Stimulated activated CD8-positive, alpha-beta memory T cell treated with anti-CD3 and anti-CD28 coated beads, Interleukin-15, amount 100 ng/mL, for 4 hours (primary cell): Measurements from ENCODE around the gene TMEM63C.

Experiments
- DNase-seq, 2 donors: peaks; one replicate each; pipeline ENCODE4 v3.0.0-alpha.2; 2020; ENCODE audit warnings: low read depth in 2 of 2

Gene TMEM63C

DNA sequence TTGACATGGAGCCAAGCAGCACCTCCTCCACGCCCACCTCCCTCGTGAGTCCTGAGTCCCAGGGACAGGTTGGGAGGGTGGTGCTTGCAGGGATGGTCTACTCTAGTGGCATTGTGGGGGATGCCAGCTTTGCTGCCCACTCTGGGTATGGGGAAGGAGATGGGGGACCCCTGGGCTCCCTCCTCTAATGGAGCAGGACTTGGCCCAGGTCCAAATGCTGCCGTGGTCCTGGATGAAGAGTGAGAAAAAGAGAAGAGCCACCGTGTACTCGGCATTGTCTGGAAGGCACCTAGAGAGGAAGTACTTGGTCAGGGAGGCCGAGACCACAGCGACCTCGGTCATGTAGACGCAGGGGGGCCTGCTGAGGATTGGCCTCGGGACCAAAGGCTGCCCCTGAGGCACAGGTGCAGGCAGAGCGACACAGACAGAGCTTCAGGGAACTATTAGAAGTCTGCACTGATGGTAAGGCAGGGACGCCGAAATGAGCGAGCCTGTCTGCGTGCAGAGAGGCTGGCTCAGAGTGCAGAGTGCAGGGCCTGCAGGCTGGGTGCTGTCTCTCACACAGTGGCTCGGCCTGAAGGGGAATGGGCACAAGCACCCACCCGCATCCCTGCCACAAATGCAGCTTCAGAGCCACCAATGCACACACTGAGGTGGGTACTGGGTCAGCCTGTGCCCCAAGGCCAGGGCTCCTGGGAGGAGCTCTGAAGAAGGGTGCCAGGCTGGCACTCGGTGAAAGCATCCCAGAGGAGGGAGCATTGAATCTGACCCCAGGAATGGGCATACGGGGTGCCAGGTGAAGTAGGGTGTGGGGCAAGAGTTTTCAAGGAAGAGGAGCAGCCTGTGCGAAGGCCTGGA, 72.0 kb downstream of the TMEM63C start:
- no peak for DNase-seq

DNA sequence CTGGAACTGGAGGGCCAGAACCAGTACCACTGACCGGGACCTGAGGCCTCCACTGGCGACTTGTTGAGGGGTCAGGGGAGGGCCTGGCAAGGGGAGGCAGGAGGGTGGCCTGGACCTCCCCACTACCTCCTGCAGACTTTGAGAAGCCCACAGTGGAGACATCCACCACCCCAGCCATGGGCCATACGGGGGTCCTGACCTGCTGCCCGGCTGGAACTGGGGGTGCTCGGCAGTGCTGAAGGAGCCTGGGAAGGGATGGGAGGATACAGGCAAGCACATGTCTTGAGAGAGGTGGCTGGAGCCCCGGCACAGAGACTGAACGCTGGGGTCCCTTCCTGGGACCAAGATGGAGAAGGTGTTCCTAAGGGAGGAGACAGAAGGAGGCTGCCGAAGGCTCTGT, 75.1 kb downstream of the TMEM63C start:
- no peak for DNase-seq

DNA sequence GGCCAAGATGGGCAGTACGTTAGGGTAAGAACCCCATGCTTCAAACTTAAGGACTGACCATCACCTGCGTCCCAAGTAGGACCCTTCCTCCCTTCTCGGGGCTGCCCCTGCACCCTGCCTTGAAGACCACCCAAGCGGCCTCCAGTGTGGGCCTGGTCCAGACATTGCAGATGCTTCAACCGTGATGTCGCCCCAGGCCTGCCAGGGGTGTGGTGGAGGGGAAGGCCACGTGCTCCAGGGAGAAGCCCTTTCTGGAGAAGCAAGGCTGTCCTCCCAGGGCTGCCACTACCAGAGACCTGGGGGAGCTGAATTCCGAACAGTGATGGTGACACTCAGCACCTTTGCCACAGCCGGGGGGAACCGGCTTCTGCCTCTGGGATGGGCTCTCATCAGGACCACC, 76.1 kb downstream of the TMEM63C start:
- no peak for DNase-seq

DNA sequence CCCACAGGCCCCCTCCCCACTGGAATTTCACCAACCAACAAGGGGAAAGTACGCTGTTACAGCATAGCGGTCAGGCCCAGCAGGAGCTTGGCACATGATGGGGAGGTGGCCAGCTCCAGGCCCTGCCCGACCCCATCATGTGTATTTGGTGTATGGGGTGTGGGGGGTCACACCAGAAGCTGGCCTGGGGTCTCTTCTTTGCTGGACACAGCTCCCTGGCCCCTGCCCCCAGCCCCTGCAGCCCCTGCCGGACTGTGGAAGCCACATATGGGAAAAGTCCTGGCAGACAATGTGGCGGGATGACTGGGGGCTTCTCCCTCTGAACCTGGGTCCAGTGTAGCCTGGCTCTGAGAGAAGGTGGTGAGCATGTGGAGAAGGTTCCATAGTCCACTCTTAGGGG, 77.0 kb downstream of the TMEM63C start:
- DNase-seq = no peak

DNA sequence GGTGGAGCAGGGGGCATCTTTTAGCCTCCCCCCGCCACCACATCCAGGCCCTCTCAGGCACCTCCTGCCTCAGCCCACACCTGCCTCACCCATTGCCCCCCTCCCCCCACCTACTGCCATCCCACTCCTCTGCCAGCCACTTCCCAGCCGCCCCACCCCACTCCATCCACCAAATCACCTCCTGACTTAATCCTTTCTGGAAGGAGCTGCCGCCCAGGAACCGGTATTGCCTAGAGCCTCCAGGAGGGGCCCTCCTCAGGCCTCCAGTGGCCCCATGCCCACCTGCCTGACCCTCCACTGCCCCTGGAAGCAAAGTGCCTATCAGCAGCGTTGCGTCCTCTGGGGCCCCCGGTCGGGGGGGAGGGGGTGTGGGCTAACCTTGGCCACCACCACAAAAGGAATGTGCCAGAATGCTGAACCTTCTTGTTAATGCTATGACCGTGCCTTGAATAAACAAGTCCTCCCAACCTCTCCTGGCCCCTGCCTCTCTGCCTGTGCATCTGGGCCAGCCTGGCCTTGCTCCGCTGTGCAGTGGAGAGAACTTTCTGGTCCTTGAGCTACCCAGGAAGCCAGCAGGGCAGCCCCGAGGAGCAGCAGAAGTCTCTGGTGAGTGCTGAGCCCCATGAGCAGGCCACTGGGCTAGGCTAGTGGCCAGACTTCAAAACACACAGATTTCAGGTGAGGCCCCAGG, 77.6 kb downstream of the TMEM63C start:
- no peak for DNase-seq

DNA sequence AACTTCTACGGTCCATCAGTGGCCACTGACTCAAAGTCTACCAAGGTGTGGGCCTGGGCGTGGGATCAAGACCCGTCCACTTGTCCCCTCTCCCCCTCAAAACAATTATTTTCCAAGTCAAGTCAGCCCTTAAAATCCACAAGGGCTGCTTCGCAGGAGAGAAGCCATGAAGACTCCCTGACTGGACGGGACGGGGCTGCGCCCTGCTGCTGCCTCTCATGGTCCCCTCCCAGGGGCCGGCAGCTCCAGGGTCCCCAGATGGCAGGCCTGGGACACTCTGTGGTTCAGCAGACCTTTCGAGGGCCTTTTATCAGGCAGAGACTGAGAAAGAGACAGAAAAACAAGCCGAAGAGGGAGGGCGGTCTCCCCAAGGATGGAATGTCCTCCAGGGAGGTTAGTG, 78.6 kb downstream of the TMEM63C start:
- DNase-seq = no peak

DNA sequence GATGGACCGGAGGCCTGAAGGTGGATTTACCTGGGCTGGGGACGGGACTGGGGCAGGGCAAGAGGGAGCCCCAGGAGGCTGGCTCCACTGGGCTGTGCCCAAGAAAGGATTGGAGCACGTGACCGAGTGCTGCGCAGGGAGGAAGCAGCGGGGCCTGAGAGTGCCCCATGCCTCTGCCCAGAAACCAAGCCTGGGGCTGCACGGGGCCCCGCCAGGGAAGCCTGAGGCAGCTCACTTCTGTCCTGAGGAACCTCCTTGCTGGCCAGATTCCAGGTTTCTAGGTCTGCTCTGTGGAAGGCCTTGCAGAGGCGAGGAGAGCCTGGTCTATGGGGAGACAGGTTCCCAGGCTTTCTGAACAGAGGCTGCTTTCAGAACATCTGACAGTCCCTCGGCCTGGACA, 79.0 kb downstream of the TMEM63C start:
- no peak for DNase-seq

DNA sequence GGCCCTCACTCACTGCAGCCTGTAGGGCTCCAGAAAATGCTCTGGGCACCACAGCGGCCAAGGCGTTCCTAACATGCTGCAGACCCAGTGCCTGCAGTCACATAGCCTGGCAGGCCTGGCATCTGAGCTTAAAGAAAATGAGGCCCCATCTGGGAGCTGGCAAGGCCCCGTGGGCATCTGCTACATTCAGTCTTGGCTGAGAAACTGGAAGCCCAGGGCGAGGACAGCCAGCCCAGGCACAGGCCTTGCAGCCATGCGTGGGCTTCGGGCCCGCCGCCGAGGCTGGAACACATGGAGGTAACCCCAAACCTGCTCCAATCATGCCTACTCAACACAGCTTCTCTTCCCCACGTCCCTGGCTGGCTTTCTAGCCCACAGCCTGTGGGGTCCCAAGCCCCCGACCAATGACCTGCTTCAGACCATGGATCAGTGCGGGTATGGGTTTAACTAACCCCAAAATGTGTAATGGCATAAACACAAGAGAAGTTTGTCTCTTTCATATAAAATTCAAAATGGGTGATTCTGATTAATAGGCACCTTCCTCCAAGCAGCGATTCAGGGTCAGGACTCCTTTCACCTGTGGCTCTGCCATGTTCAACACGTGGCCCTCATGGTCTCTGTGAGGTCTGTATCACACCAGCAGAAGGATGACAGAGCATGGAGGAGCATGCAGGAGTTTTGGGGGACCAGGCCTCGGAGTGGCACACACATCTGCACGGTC, 83.0 kb downstream of the TMEM63C start:
- no peak for DNase-seq

DNA sequence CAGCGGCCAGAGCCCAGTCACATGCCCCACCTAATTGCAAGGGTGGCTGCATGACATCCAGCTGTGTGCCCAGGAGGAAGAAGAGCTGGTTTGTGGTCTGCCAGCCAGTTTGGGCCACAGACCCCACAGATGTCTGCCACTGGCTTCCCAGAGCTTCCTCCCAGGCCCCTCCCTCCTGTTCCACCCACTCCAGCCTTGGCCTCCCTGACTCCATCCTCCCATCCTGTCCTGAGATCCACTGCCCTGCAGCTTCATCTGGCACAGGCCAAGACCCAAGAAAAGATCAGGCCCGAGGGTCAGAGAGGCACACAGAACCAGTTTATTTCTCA, 83.6 kb downstream of the TMEM63C start:
- no peak for DNase-seq

DNA sequence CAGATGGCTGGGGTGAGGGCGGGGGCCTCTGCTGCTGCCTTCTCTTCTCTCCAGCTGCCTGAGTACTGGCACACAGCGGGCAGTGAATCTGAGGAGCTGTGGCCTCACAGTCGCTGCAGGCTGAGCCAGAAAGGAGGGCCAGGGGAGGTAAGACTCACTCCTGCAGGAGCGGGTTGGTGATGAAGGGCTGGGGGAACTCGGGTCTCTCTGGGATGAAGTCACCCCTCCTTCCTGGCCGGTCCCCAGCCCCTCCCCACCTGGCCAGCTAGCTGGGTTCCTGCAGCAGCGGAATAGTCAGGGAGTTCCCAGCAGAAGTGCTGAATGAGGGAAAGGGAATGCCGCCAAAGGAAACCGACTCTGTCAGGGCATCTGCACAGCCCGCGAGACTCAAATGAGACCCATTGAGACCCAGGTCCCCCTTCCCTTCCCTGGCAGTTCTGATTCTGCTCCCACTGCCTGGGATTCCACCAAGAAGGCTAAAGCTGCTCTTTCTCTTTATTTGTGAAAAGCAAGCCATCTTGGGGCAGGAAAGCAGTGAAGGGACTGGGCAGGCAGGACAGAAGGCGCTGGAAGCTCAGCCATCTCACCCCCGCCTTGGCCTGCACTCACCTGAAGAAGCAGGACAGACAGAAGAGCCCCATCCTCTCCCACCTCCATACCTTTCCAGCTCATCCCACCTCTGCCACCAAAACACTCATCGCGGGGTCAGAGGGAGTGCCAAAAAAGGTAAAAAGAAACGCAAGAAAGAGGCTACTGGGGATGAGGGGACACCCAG, 84.2 kb downstream of the TMEM63C start:
- no peak for DNase-seq

DNA sequence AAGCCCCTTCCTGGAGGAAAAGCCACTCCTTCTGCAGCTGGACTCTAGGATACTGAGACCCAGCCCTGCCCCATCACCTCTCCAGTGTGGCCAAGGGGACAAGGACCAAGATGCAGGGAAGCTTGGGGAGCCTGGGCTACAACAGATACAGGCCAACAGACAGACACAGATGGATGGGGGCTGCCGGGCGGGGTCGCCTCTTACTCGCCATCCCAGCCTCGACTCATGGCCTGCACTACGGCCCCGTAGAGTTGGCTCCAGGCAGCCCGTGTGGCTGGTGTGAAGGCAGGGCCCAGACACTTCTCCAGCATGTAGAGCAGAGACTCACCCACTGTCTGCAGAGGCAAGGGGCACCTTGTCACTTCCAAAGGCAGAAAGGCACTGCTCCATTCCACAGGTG, 84.7 kb downstream of the TMEM63C start:
- no peak for DNase-seq

DNA sequence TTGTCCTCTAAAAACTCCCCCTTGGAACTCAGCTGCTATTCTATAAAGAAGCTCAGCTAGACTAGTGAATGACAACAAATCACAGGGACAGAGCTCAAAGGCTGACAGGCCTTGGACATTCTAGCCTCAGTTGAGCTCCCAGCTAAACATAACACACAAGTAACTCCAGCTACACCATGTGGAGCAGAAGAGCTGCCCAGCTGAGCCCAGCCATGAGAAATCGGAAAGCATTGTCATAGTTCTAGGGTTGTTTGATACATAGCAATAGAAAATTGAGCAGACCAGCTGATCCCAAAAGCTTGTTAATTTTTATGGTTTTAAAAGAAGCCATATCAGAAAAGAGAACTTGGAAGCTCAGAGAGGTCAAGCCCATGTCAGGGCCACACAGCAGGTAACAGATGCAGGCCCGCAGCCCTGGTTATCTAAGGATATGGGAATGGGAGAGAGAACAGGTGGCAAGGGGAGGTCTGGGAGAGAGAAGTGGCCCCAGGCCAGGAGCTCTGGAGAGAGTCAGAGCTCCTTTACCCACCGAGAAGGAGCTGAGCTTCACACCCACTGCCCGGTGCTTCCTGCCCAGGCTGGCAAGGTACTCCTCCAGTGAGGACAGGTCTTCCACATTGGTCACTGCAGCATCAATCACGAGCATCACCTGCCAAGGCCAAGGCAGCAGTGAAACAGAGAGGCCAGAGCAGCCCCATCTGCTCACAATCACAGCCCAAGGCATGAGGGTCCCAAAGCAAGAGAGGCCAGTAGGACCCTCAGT, 86.5 kb downstream of the TMEM63C start:
- no peak for DNase-seq

DNA sequence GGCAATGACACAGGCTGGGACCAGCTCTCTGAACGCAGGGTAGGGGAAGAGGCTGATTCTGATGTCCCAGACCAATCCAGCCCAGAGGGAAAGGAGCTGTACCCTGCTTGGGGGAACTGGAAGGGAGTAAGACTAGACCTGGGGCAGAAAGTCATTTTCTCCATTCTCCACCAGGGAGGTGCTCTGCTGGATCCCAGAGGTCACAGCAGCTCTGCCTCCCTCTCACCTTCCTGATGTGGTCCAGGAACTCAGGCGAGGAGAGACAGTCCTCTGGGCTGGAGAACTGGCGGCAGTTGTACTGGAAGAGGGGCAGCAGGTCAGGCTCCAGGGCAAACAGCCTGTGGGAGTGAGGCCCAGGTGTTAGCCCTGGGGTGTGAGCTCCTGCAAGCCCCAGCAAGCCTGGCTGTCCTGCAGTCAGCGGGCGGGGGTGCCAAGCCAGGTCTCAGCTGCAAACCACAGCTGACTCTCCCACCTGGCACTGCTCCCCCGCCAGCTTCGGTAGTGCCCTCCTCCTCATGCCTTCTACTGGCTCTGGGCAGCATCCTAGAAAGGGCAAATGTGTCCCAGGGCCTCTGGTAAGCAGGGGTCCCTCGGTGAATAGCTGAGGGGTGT, 87.5 kb downstream of the TMEM63C start:
- DNase-seq = no peak

DNA sequence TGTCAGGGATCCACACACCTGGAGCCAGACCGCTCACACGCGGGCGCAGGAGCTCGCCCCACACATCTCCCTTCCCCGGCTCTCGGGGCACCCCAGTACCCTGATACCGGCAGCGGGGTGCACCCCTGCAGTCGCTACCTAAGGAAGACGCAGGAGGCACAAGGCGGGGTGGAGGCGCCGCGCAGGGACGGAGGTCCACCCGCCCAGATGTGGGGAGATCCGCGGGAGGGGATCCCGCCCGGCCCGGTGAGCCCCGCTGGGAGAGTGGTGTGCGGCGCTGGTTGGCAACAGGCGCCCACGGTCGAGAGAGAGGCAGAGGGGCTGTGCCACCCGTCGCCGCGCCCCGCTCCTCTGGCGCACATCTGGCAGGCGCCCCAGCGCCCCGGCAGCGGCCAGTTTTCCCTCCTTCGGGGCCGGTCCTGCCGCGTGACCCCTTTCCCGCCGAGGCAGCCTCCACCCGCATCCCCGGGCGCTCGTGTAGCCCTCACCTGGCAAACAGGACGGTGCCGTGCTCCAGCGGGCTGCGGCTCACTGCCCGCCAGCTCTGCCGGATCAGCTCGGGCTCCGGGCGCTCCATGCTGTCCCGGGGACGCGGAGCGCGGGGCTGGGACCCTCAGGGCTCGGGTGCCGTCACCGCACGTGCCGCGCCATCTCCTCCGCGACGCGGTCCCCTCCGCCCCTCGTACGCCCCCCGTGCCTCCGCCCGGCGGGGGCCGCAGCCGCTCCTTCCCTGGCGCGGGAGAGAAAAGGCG, 88.9 kb downstream of the TMEM63C start:
- no peak for DNase-seq

DNA sequence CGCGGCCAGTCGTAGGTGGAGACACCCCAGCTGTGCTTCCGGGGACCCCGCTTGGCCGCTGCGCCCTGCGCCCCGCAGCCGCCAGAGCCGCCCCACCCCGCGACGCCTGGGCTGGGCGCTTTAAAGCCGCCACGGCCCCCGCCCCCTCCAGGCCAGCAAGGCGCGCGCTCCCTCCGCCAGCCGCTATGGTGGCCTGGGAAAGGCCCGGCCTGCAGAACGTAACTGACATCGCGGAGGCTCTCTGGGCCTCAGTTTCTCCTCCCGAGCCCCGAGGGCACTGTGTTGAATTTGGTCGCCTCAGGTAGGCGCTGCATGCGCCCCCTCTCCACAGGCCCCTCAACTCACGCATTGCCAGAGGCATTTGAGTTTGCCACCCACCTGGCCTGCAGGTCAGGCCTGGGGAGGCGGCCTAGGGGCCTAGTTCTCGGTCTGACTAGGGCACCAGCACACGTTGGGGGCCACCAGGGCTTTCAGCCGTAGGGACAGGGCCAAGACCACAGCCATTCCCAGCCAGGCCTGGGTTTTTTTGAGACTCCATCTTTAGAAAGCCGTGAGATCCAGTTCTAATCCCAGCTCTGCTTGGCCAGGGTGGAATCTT, 89.6 kb downstream of the TMEM63C start, which contains the start of gene NGB:
Gene NGB, minus strand, starts transcription at position 94 of the 598 bp plus-strand sequence. CDS start 269 bp downstream, outside the sequence.
- no peak for DNase-seq

DNA sequence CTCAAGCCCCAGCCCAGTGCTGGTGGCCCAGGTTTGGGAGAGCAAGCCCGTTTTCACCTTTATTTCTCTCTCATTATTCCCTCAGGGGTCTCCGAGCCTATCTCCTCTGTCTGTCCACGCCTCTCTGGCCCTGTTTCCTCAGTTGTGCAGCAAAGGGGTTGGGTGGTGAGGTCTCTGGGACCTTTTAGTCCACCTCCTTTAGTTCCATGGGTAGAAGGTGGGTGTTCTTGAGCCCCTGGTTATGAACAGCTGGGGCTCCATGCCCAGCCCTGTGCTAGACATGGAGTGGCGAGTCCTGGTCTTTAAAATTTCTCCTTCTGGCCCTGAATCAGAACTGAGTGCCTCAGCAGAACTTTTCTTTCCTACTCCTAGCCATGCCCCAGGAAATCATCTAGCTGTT, 90.7 kb downstream of the TMEM63C start:
- DNase-seq = no peak

DNA sequence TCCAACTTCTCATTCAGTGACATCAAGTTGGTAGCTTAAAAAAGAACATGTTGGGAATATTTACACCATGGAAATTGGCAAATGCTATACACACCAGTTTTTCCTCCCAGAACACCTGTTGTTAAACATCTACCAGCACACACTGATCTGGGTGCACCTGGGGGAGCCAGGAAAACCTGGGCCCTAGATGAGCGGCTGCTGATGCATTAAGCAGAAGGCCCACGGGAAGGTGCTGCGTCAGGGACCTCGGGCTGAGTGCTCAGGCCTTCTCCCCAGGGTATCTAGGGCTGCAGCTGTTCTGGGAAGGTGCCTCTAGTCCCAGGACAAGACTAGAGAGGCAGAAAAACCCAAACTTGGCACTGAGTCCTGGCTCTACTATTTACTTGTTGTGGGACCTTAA, 92.2 kb downstream of the TMEM63C start:
- no peak for DNase-seq

DNA sequence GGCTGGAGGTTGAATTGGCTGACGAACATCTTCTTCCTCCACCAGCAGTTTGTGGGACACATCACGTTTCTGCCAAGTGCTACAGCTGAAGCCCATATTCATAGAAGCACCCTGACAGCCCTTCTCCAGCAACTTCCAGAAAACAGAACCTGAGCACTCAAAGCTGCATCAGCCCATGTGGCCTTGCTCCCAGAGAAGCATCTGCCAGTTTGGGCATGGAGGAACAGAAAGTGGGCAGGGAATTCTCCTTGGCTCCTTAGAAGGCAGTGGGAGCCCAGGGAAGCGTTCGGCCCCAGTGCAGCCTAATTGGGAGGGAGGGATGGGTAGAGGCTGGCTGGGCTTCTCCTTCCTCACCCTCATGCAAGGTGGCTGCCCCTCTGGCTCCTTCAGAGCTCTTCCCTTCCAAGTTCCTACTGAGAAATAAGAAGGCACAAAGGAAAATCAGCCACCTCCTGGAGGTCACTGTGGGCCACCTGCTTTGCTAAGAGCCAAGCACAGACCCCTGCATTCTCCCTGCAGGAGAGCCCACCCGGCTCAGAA, 93.5 kb downstream of the TMEM63C start:
- DNase-seq = no peak

DNA sequence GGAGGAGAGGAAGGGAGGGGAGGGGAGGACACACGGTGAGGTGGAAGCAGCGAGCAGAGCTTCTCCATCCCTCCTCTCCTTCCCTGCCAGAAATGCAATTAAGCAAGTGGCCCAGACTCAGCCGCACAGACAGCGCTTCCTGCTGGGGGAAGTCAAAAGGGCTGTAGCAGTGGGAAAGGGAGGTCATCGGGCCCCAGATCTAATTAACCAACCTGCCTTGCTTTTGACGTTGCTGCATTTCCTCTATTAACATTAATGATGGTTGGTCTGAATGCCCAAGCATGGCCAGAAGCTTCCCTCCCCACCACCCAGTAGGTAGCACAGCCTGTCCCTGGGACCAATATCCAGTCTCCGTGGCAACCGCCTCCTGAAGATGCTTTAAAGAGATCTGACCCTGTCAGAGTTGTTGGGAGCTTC, 94.0 kb downstream of the TMEM63C start:
- no peak for DNase-seq
